HG02973 (cell line): ENCODE data around the gene EPHB6.

Experiments used
- ATAC-seq: cut with Tn5 transposase; IDR thresholded peaks from one replicate; pipeline ENCODE4 v1.9.1; 2021; ENCODE audit warnings: moderate library complexity; ENCODE audit not compliant: unreplicated experiment

EPHB6 gene

DNA sequence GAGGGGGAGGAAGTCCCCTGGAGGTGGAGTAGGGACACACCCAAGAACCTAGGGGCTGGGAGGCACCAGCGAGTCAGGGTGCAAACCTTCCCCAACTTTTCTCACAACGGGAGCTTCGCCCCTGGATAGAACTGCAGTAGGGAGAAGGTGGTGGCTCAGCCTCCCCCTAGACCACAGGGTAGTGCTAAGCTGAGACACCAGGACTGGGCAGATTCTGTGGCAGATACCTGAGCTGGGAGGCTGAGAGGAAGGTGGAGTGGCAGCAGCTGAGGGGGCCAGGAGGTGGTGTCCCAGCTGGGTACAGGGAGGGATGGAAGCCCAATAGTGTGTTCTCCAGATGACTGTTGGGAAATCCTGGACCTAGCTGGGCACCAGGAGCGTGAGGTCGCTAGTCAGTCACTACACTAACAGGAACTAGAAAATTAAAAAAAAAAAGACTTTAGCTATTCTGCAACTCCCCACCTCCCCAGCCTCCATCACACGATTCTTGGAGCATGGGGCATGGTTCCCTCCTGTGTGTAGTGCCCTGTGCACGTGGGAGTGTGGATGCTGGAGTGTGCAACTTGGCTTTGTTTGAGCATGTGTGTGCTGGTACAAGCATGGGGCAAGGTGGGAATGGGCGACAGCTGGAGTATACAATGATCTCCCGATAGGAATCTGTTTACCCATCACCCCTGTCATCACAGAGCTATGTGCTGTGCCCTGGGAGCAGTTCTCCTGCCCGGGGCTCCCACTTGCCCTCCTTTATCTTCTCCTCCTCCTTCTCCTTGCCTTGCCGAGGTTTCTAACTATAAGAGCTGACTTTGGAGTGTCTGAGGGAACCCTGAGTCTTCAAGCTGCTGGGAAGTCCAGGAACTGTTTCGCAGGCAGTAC lies 39.5 kb downstream of the EPHB6 start:
- no peak for ATAC-seq

DNA sequence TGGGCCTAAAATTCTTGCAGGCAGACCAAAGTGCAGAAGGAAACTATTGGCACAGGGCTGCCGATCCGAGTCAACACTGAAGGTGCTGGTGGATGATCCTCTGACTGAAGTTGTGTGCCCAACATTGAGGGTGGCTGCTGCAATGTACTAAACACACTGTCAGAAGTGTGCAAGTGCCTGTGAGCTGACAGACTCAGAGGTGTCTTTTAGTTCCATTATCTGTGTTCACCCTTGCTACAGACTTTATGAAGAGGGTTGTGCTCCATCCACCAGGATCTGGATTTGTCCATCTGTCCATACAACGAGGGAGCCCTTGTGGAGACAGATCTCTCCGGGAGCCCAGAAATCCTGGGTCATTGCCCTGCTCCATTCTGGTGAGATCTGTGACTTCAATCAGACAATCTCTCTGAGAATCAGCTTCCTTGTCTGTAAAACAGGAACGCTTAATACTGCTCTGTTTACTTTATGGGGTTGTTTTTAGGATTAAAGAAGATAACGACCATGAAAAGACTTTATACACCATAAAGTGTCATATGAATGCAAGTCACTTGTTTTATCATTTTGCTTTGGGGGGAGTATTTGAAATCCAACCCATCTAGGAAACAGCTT lies 40.2 kb downstream of the EPHB6 start:
- ATAC-seq, result no peak

DNA sequence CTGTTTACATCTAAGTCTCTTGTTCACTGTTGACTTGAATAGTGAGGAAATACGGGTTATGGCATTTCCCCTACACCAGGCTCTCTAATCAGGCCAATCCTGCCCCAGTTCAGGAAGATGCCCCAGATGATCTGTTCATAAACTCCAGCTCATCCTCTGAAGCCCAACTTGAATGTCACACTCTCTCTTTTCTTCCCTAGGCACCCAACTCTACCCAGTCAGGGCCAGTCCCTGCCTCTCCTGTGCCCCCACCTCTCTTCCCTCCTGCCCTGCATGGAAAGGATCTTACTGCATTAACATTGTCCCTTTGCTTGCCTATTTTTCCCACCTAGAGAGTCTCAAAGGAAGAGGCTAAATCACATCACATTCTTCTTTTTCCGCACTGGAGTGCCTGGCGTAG lies 41.3 kb downstream of the EPHB6 start:
- no peak for ATAC-seq

DNA sequence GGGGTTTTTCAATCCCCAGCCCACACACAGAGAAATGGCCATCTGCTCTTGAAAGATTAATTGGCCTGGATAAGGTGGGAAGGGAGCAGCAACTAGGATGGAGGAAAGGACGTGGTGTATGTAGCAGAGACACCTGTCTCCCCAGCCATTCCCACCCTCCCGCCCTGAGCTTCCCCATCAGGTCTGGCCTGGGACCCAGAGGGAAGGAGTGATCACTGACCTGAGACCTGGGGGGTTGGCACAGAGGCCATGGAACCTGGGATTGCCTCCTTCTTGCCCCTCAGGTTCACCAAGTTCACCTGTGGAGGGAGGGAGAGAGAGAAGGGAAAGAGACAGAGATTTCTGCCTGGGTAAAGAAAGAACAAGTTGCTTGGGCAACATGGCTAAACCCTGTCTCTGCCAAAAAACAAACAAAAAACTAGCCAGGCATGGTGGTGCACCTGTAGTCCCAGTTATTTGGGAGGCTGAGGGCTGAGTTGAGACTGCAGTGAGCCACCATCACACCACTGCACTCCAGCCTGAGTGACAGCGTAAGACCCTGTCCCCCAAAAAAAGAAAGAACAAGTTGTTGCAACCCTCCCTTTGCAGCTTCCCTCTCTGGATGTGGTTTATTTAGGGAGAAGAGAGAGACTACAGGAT lies 42.0 kb downstream of the EPHB6 start:
- ATAC-seq, result no peak

DNA sequence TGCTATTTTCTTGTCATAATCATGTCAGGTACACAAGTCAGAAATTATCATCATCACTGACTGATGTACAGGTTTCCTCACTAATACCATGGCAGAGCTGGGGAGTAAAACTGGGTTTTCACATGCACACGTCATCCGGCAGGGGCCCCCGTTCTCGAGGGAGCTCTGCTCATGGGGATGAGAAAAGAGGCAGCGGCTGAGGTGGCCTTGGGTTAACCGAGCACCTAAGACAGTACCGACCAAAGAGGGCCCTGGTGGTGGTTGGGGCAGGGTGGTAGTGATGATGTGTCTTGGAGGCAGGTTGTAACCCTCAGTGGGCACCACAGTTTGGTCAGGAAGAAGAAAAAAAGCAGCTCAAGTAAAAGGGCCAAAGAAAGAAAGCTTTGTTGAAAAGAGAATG lies 42.8 kb downstream of the EPHB6 start:
- ATAC-seq, result no peak

DNA sequence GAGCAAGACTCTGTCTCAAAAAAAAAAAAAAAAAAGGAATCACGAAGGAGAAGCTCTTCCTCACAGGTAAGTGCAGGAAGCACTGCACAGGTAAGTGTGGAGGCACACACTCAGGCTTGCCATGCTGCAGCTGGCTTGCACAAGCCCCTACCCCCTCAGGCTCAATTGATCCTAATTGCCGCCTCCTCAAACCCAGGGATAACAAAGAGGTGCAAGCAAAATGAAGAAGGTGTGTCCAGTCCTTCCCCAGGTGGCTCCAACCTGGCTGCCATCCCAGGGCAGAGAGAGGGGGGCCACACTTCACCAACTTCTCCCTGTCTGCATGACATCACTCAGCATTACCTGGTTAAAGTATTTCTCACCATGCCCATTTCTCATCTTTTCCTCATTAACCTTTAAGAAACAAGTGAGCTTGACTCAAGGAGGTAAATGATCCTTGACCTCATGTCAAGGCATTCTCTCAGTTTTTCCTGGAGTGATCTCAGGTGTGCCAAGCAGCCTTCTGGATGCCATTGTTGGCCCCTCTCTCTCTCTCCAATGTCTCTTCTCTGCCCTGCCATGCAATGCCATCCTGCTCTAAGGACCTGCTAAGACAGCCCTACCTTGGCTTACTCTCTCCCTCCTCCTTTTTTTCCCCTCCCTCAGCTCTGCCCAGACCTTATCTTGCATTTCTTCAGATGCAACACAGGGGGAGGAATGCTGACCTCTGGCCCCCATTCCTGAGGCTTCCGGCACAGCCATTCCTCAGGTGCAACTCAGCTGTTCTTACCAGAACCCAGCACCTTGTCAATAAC lies 43.7 kb downstream of the EPHB6 start:
- ATAC-seq, result no peak

DNA sequence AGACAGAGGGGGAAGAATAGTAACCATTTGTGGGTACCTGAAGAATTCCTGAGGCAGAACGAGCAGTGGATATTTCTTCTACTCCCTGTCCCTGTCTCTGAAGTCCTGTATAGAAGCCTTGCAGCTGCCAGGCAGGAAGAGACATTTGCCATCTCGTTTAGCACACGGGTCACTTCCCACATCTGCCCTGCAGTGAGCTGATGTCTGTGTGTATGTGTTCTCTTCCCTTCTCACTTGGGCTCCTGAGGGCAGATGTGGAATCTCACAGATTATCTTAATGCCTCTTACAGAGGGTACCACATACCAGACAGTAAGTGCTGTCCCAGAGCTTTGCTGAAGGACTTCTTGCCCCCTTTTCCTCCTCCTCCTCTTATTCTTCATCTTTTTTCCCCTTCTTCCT lies 44.8 kb downstream of the EPHB6 start:
- no peak for ATAC-seq

DNA sequence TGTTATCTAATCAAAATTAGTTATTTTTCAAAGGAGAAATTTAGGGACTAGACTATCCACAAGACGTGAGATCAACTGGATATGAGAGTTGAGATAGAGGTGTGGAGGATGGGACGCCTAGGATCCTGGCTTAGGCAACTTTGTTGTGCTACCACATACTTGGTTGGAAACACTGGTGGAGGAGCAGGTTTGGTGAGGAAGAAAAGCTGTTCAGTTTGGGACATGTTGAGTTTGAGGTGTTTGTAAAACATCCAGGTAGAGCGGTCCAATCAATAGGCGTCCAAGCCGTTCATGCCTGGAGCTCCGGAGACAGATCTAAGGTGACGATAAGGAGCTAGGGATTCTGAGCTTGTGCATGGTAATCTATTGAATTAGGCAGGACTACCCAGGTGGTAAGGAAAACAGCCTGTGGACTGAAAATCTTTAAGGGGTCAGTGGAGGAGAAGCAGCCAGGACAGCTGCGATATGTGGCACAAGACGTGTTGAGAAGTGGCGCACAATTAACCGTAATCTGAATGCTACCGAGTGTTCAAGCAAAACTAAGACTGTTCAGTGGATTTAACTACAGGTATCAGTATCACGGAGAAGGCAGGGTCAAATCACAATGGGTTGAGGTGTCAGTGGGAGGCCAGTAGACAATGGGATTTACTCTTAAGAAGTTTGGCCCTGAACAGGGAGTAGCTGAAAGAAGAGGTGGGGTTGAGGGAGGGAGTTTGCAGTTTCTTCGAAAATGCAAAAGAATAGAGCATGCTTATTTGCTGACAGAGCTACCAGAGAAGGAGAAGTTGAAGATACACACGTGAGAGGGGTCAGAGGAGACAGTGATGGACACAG lies 46.8 kb downstream of the EPHB6 start:
- no peak for ATAC-seq

DNA sequence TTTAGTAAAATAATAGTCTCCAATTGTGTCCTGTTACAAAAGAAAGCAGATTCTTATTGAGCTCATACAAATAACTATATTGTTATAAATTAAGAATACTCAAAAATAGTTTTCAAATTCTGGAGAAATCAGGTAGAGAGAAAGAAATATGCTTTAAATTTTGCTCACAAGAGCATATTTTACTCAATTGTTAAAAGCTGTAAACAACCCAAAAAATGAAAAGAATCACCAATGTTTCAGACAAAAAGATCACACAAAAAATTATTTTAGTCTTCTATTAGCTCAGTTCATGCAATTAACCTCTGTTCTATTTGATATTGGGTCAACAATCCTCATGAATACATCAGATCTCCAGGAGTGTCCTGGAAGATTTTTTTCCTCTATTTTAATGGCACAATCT lies 49.3 kb downstream of the EPHB6 start:
- no peak for ATAC-seq

DNA sequence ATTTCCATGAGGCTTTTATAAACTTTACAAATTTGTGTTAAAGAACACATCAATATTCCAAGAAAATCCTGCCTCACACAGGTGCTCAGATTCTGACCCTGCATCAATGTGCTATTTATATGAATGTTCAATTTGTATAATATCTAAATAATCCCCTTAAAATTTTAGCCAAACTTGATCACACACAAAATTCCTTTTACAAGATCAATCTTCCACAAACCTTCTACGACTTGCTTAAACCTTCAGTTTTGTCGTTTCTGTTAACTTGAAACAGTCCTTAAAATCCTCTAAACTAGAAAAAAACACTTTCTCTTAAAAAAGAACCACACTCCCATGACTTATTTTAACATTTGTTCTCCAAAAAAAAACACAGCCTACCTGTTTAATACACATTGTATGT lies 50.9 kb downstream of the EPHB6 start:
- no peak for ATAC-seq

DNA sequence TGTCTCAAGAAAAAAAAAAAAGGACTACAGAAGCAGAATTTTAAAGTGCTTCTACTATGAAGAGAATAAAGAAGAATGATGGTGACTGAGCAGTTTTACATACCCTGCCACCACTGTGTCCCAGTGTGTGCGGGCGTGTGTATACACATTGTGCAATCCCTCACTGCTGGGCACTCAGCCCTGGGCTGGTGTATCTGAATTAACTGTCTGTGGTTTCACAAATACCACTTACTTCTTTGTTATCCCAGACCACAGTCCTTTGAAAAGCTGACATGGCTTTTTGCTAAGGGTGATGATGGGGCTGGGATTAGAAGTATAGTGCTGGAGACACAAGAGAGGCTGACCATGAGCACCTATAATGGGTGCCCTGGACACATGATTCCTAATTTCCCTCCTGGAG lies 51.8 kb downstream of the EPHB6 start:
- no peak for ATAC-seq

DNA sequence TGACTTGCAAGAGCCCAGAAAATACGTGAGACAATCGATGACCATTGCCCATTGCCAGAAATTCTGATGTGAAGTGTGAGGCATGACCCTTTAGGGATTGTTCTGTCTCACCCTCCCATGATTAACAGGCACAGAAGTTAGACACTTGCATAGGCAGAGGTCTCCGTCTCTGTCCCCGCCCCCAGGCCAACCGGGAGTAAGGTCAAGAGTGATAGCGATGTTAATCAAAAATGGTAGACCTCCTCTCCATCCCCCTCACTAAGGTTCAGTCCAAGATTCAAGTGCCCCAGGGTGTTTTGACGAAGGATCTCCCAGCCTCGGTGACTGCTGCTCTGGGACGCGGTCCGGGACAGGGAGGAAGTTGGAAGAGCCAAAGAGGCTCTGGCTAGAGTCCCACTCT lies 53.4 kb downstream of the EPHB6 start:
- no peak for ATAC-seq

DNA sequence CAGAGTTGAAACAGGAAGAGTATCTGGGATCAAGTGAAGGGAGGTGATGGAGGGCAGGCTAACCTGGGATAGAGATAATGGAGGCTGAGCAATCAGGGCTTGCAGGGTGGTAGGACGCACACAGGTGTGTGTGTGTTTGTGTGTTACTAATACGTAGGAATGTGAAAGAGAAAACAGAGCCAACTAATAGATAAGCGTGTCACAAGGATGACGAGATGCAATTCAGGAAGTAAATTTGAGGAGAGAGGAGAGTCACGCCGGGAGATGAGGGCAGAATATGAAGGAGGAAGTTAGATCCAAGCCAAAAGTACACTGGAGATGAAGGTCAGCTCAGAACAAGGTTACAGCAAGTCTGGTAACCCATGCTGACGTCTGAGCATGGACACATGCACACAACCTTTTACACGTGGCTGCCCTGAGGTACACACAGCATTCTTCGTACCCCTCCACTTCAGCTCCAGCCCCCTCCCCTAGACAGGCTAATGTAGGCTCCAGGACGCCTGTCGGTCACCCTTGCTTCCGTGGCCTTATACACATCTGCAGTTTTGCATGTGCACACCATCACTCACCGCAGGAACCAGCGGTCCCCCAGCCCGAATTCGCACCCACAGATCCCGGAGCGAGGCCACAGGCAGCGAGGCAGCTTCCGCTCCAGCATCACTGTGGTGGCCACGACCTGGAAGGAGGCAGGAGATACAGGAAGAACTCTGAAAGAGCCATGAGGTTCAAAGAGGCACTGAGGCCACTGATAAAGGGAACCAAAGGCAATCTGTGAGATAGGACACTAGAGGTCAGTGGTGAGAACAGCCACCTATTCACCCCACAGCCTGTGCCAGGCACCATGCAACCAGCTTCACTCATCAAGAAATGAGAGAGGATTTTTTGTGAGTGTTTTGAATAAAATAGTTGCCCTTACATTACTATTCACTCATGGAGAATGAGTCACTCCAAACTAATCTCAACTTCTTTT lies 54.3 kb downstream of the EPHB6 start:
- no peak for ATAC-seq

DNA sequence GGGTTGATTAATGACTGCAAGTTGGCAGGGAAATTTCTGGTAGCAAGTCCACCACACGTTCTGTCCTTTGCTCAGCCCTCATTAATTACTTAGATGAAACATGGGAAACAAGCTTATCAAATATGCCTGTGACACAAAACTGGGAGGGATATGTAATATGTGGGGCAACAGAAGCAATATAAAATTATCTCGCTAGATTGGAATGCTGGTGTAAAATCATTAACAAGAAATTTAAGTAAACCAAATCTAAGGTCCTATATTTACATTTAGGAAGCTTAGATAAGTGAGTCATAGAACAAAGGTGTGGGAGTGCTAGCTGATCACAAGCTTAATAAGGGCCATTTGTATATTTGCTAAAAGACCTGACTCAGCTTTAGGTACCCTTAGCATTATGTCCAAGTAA lies 55.2 kb downstream of the EPHB6 start:
- ATAC-seq, result no peak

DNA sequence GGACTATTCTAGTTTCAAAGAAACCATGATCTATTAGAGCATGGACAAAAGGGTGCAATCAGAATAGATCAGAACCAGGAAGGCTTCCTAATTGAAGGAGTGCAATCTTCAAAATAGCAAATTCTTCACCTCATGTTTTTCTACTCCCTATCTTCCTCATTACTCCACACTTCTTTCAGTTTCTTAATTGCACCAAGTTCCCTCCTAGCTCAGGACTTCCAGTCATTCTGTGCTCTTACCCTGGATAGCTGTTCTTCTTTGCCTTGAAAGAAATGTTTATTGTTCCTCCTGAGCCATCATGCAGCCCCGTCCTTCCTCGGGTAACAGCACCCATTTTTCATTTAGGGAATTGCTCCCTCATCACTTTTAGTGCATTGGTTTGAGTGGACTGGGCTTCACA lies 55.6 kb downstream of the EPHB6 start:
- ATAC-seq, result no peak

DNA sequence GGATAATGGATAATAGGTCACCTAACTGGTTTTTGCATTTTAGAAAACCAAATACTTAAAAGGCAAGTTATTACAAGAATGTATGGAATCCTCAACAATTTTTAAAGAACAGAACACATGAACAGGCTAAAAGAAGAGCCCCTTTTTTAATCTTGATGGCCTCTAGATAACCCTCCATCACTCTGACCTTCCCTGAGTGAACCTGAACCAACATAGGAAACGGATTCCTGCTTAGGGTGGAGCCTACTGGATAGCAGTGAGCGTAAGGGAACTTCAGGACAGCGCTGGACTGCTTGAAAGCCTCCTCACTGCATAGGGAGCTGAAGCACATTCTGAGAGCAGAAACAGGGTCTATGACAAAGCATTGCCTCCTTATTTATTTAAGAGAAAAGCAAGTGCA lies 58.2 kb downstream of the EPHB6 start:
- no peak for ATAC-seq

DNA sequence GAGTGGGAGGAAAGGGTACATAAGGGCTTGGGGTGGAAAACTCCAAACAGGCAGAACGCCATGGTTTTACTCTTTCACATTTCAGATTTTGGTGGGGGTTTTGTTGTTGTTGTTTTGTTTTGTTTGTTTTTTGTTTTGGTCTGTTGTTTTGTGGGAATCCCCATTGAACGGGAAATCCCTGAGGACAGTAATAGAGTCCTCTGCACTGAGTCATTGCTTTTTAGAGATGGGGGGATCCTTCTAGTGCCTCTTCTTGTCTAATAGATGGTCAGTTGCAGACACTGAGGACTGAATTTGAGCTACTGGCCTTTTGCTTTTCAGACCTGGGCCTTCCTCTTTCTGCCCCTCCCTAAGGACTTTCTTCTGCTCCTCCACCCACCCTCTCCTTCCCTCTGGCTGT lies 58.7 kb downstream of the EPHB6 start:
- ATAC-seq, result no peak

DNA sequence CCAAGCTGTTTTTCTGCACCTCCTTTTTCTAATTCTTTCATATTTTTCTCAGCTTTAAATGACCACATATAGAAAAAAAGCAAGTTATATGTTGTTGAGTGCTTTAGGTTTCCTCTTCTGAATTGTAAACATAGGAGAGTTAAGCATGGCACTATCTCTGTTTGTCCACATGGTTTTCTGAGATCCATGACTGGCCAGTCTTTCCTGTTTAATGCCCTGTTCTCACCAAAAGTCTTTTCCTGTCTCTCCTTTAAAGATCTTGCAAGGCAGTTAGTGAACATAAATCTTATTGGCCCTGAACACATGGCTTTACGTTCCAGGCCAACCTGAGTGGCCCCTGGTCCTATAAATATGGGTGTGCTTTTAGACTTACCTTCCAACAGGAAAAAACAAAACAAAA lies 59.2 kb downstream of the EPHB6 start:
- no peak for ATAC-seq

DNA sequence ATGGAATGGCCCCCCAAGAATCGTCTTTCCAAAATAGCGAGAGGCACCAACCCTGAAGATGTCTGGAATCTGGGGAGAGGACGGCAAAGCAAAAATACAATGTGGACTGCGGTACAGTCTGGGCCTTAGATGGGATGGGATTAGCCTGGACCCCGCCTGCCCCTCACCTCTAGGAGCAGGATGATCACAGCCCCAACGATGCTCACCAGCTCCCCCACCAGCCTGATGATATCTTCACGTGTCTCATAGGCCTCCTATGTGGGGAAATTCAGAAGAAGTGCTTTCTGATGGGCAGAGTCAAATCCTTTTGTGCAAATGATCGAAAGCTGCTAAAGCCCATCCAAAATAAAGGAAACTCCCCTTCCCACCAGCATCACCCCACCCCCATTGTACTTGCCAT lies 60.4 kb downstream of the EPHB6 start:
- no peak for ATAC-seq
